ENCODE measurements around the gene PM20D1.

PM20D1 gene

DNA sequence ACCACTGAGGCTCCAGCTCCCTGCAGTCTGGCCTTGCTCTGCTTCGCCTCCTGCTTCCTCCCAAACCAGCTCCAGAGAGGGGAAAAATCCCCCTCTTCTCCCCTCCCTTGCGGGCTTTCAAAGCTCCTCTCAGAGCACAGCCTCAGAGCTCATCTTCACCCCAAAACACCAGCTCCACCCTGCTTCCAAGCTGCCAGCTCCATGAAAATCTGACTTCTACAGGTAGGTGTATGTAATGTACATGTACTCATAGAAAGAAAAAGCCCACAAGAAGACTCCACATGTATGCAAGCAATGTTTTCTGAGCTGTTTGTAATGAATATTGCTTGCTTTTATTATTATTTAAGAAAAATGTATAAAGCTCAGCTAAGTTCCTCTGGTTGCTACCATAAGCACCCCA, 45.3 kb downstream of the PM20D1 start:
- Histone ChIP-seq H3K36me3 (ENCODE audit: insufficient read depth, low read length) (no peaks in the 10 kb centered on the region), H3K4me3 (no peak overlapping the region), H3K9ac (ENCODE audit: insufficient read length) (no peak overlapping the region), H3K27ac (no peak overlapping the region), H3K9me3 (ENCODE audit: low read depth, low read length) (no peaks in the 10 kb centered on the region)
- no peak for DNase-seq (ENCODE audit: low read depth, low spot score)
- TF ChIP-seq FOXP2 (optimal IDR thresholded peaks at IDR 0.05; ENCODE audit: control extremely low read depth, extremely low read length, insufficient read depth) (no peak), EZH2 (IDR thresholded peaks at IDR 0.05) (no peak), POLR2AphosphoS5 (IDR thresholded peaks at IDR 0.05; ENCODE audit: borderline replicate concordance, low read depth, low read length) (no peak)

DNA sequence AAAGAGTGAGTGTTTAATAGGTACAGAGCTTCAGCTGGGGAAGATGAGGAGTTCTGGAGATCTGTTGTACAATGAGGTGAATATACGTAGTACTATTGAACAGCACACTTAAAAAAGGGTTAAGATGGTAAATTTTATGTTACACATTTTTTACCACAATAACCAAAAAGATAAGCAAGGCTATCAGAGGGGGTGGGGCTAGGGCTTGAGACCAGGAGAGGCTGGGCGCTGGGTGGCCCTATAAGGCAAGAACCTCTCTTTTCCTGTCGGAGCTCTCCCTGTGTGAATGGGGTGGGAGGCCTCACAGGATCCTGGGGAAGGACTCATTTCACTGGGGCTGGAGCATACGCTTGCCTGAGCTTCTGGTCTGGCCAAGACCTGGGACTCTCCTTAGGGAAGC, 45.9 kb downstream of the PM20D1 start:
- H3K27ac ChIP-seq = no peak overlapping the region
- DNase-seq (ENCODE audit: low read depth, low spot score) = no peak
- no peak overlapping the region for H3K4me3 ChIP-seq
- TF ChIP-seq POLR2AphosphoS5 (IDR thresholded peaks at IDR 0.05; ENCODE audit: borderline replicate concordance, low read depth, low read length) (no peak), EZH2 (IDR thresholded peaks at IDR 0.05) (no peak), FOXP2 (optimal IDR thresholded peaks at IDR 0.05; ENCODE audit: control extremely low read depth, extremely low read length, insufficient read depth) (no peak)
- no peaks in the 10 kb centered on the region for H3K9me3 ChIP-seq (ENCODE audit: low read depth, low read length)
- H3K9ac ChIP-seq (ENCODE audit: insufficient read length) = no peak overlapping the region
- H3K36me3 ChIP-seq (ENCODE audit: insufficient read depth, low read length) = no peaks in the 10 kb centered on the region

DNA sequence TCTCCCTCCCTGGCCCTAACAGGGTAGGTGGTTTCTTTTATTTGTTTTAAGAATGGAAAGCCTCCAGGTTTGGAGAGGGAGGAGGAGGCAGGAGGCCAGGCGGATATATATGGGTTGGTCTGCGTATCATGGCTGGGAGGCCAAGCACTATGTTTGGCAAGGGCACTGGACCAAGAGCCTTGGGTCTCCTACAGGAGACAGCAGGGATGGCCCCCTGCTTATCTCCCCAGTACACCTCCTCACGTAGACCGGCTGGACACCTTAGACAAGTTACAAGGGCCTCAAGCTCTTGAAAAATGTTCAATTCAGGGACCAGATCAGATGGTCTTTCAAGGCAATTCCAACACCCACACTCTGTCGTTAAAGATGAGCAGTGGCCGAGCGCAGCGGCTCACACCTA, 47.9 kb downstream of the PM20D1 start:
- H3K27ac ChIP-seq = no peak overlapping the region
- H3K9ac ChIP-seq (ENCODE audit: insufficient read length) = no peak overlapping the region
- H3K9me3 ChIP-seq (ENCODE audit: low read depth, low read length) = no peaks in the 10 kb centered on the region
- no peaks in the 10 kb centered on the region; the same call in 1 of the 2 replicates for H3K36me3 ChIP-seq (ENCODE audit: insufficient read depth, low read length)
- TF ChIP-seq FOXP2 (optimal IDR thresholded peaks at IDR 0.05; ENCODE audit: control extremely low read depth, extremely low read length, insufficient read depth) (no peak), POLR2AphosphoS5 (IDR thresholded peaks at IDR 0.05; ENCODE audit: borderline replicate concordance, low read depth, low read length) (no peak), EZH2 (IDR thresholded peaks at IDR 0.05) (no peak)
- no peak for DNase-seq (ENCODE audit: low read depth, low spot score)
- H3K4me3 ChIP-seq = no peak overlapping the region

DNA sequence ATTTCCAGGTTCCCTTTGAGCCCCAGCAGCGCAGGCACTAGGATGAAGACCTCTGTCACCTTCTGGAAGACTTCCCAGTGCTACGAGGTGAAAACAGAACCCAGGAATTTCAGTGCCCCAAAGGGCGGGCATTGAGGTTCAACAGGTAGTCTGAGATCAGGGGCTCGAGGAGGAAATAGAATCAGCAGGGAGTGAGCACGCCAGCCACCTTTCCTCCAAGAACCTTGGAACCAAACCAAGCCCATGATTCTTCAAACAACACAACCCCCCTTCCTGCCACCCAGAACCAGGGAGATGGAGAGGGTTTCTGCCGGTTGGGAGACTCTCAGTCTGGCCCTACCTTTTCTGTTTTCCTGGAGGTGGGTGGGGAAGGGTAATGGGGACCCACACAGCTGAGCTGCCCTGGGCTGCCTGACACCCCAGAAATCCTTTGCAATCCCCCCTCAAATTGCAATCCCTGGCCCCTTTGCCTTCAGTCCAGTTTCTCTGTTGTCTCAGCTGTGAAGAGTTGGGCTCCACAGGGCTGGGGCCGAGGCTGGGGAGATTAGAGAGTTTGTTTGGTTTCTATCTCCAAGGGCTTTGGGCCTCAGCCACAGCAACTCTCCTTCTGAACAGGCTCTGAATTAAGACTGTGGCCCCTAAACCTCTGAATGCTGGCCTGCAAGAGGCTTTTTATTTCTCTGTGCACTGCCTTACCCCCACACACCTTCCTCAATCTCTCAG, 48.8 kb downstream of the PM20D1 start:
- no peak for TF ChIP-seq POLR2AphosphoS5 (IDR thresholded peaks at IDR 0.05; ENCODE audit: borderline replicate concordance, low read depth, low read length)
- TF ChIP-seq FOXP2 (optimal IDR thresholded peaks at IDR 0.05; ENCODE audit: control extremely low read depth, extremely low read length, insufficient read depth) = no peak
- TF ChIP-seq EZH2 (IDR thresholded peaks at IDR 0.05) = no peak
- H3K9me3 ChIP-seq (ENCODE audit: low read depth, low read length) = no peaks in the 10 kb centered on the region
- no peak overlapping the region for H3K4me3 ChIP-seq
- H3K36me3 ChIP-seq (ENCODE audit: insufficient read depth, low read length) = no peaks in the 10 kb centered on the region; the same call in 1 of the 2 replicates
- no peak overlapping the region for H3K9ac ChIP-seq (ENCODE audit: insufficient read length)
- no peak overlapping the region for H3K27ac ChIP-seq
- DNase-seq (ENCODE audit: low read depth, low spot score) = no peak

DNA sequence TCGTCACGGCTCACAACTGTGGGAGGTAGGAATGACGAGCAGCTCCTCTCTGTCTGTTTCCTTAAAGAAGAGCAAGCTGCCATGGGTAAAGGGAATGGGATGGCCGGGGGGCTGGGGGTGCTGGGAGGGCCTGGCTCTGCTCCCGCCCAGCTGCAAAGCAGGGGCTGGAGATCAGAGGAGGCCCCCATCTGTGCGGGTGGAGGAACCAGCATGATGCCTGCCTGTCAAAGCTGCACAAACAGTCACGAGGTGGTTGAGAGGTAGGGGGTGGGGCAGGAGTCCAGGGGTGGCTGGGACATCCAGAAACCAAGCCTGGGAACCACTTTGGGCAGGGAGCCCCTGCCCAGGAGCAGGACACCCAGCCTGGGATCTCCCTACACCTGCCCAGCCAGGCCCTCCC, 49.5 kb downstream of the PM20D1 start:
- DNase-seq (ENCODE audit: low read depth, low spot score) = no peak
- Histone ChIP-seq H3K36me3 (ENCODE audit: insufficient read depth, low read length) (no peaks in the 10 kb centered on the region; the same call in 1 of the 2 replicates), H3K9me3 (ENCODE audit: low read depth, low read length) (no peaks in the 10 kb centered on the region)

DNA sequence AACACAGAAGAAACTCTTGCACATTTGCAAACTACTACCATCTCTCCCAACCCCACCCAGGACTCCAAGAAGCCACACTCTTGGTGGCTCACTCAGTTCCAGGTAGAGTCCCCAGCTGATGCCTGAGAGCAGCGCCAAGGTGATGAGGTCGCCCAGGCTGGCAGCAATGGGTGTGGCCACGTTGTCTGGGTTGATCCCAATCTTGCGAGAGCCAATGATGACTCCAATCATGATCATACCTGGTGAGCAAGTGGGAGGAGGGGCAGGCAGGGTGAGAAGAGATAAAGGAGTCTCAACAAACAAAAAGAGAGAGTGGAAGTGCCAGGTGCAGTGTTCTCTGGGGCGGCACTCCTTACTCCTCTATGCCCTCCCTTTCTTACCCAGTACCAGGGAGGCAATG, 51.4 kb downstream of the PM20D1 start:
- Histone ChIP-seq H3K4me3 (no peak overlapping the region), H3K27ac (no peak overlapping the region), H3K36me3 (ENCODE audit: insufficient read depth, low read length) (peaks cover 3% of the 10 kb centered on the region; the same call in 1 of the 2 replicates), H3K9ac (ENCODE audit: insufficient read length) (no peak overlapping the region), H3K9me3 (ENCODE audit: low read depth, low read length) (no peaks in the 10 kb centered on the region)
- no peak for DNase-seq (ENCODE audit: low read depth, low spot score)
- TF ChIP-seq POLR2AphosphoS5 (IDR thresholded peaks at IDR 0.05; ENCODE audit: borderline replicate concordance, low read depth, low read length) = no peak
- TF ChIP-seq FOXP2 (optimal IDR thresholded peaks at IDR 0.05; ENCODE audit: control extremely low read depth, extremely low read length, insufficient read depth) = no peak
- TF ChIP-seq EZH2 (IDR thresholded peaks at IDR 0.05) = no peak

More for the DNA sequence above, 49.5 kb downstream of the PM20D1 start:
- no peak for TF ChIP-seq FOXP2 (optimal IDR thresholded peaks at IDR 0.05; ENCODE audit: control extremely low read depth, extremely low read length, insufficient read depth)
- no peak for TF ChIP-seq EZH2 (IDR thresholded peaks at IDR 0.05)
- no peak for TF ChIP-seq POLR2AphosphoS5 (IDR thresholded peaks at IDR 0.05; ENCODE audit: borderline replicate concordance, low read depth, low read length)
- Histone ChIP-seq H3K4me3 (no peak overlapping the region), H3K27ac (no peak overlapping the region), H3K9ac (ENCODE audit: insufficient read length) (no peak overlapping the region)

DNA sequence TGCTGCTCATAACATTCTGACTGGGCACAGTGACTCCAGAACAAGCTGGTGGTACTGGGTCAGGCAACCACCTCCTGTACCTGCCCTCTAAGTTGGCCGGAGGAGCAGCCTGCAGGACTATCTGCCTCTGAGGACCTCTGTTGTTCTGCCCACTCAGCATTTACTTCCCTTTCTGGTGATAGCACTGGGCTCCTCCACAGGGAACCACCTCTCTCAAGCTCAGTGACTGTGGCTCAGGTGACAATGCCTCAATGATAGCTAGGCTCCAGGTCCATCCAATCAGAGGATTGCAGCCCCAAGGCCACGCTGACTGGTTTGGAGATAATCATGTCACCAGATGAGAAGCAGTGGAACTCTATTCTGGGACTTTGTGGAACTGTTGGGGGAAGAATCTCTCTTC, 52.8 kb downstream of the PM20D1 start:
- Histone ChIP-seq H3K9ac (ENCODE audit: insufficient read length) (no peak overlapping the region), H3K9me3 (ENCODE audit: low read depth, low read length) (no peaks in the 10 kb centered on the region), H3K4me3 (no peak overlapping the region), H3K36me3 (ENCODE audit: insufficient read depth, low read length) (peaks cover 3% of the 10 kb centered on the region; the same call in 1 of the 2 replicates), H3K27ac (no peak overlapping the region)
- no peak for DNase-seq (ENCODE audit: low read depth, low spot score)
- no peak for TF ChIP-seq EZH2 (IDR thresholded peaks at IDR 0.05)
- TF ChIP-seq FOXP2 (optimal IDR thresholded peaks at IDR 0.05; ENCODE audit: control extremely low read depth, extremely low read length, insufficient read depth) = no peak
- TF ChIP-seq POLR2AphosphoS5 (IDR thresholded peaks at IDR 0.05; ENCODE audit: borderline replicate concordance, low read depth, low read length) = no peak

DNA sequence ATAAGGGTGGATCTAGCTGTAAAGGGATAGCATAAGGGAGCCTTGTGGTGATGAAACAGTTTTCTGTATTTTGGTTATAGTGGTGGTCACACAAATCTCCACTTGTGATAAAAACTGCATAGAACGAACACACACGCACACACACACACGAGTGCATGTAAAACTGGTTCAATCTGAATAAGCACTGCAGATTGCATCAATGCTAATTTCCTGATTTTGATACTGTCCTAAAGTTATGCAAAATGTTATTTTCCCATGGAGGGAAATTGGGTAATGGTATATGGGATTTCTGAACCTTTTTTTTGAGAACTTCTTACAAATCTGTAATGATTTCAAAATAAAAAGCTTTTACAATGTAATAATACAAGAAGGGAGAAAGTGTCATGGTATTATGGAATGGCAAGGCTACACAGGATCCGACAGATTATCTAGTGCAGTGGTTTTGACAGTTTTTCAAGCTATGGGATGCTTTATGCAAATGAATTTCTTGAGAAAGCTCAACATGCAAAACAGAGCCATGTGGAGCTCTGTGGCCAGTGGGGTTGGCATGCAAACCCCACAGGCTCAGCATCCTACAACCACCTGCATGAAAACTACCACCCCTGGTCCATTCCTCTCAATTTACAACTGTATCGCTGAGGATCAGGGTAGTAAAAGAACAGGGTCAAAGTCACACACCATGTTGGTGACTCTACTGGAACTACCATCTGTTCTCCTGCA, 55.8 kb downstream of the PM20D1 start:
- Histone ChIP-seq H3K9ac (ENCODE audit: insufficient read length) (no peak overlapping the region), H3K4me3 (no peak overlapping the region), H3K27ac (no peak overlapping the region), H3K36me3 (ENCODE audit: insufficient read depth, low read length) (peaks cover 3% of the 10 kb centered on the region; the same call in 1 of the 2 replicates), H3K9me3 (ENCODE audit: low read depth, low read length) (no peaks in the 10 kb centered on the region)
- DNase-seq (ENCODE audit: low read depth, low spot score) = no peak
- TF ChIP-seq EZH2 (IDR thresholded peaks at IDR 0.05) = no peak
- TF ChIP-seq POLR2AphosphoS5 (IDR thresholded peaks at IDR 0.05; ENCODE audit: borderline replicate concordance, low read depth, low read length) = no peak
- no peak for TF ChIP-seq FOXP2 (optimal IDR thresholded peaks at IDR 0.05; ENCODE audit: control extremely low read depth, extremely low read length, insufficient read depth)

All from SK-N-MC (cell line).